Type B pancreatic cell (in vitro differentiated cells): Measurements from ENCODE around the gene FOXJ1. TPM values are rescaled to one million over a fixed set of nuclear protein-coding genes. Genes with fewer than 3 reads are reported as not detected.

Experiments used
- DNase-seq: peaks from one replicate; pipeline ENCODE4 v3.0.0; 2021; ENCODE audit warnings: mixed read lengths; ENCODE audit not compliant: unreplicated experiment; ENCODE audit errors: extremely low spot score
- H3K27ac Mint-ChIP-seq: 2 replicates; pipeline ENCODE4 v1.8.0; 2021; ENCODE audit warnings: mild to moderate bottlenecking, mixed read lengths
- H3K27me3 Mint-ChIP-seq: 2 replicates; pipeline ENCODE4 v1.8.0; 2021; ENCODE audit warnings: mixed read lengths
- H3K36me3 Mint-ChIP-seq: 2 replicates; pipeline ENCODE4 v1.8.0; 2021; ENCODE audit warnings: mixed read lengths
- H3K4me1 Mint-ChIP-seq: one replicate; pipeline ENCODE4 v1.8.0; 2021; ENCODE audit warnings: mixed read lengths; ENCODE audit not compliant: unreplicated experiment
- H3K4me3 Mint-ChIP-seq: 2 replicates; pipeline ENCODE4 v1.8.0; 2021; ENCODE audit warnings: mild to moderate bottlenecking, mixed read lengths
- H3K9me3 Mint-ChIP-seq: 2 replicates; pipeline ENCODE4 v1.8.0; 2021; ENCODE audit warnings: mixed read lengths
- CTCF ChIP-seq: fragments of 200-600 bp; sonication (generic); conservative IDR thresholded peaks from 2 replicates; pipeline ENCODE4 v1.5.0; 2021; ENCODE audit warnings: antibody characterized with exemption, mild to moderate bottlenecking
- total RNA-seq: library from RNA; stranded (reverse); gene quantifications from 2 replicates; pipeline ENCODE4 v1.2.1, GENCODE V29; 2021; ENCODE audit warnings: low replicate concordance

FOXJ1 gene
- total RNA-seq, 1 donor from 2014 or later: 18.2 TPM

- no peak for TF ChIP-seq CTCF
- Mint-ChIP-seq H3K4me1 (peaks cover 5% of the 10 kb centered on the region), H3K27me3 (no peaks in the 10 kb centered on the region), H3K36me3 (no peaks in the 10 kb centered on the region), H3K9me3 (no peaks in the 10 kb centered on the region), H3K27ac (no peak overlapping the region), H3K4me3 (no peak overlapping the region)
- no peak for DNase-seq
These were observed 15.6 kb upstream of the FOXJ1 start for GRCh38 chr17:76156662-76156991.

GRCh38 chr17:76155988-76156661 lies 15.1 kb upstream of the FOXJ1 start:
- no peak for TF ChIP-seq CTCF
- no peaks in the 10 kb centered on the region for H3K4me1 Mint-ChIP-seq
- H3K27me3 Mint-ChIP-seq: no peaks in the 10 kb centered on the region
- no peaks in the 10 kb centered on the region for H3K9me3 Mint-ChIP-seq
- no peaks in the 10 kb centered on the region for H3K36me3 Mint-ChIP-seq
- H3K27ac Mint-ChIP-seq: no peak overlapping the region
- no peak overlapping the region for H3K4me3 Mint-ChIP-seq
- DNase-seq: no peak

GRCh38 chr17:76154936-76155845 lies 14.1 kb upstream of the FOXJ1 start:
- no peak overlapping the region for H3K4me3 Mint-ChIP-seq
- H3K36me3 Mint-ChIP-seq: no peaks in the 10 kb centered on the region
- H3K9me3 Mint-ChIP-seq: no peaks in the 10 kb centered on the region
- no peaks in the 10 kb centered on the region for H3K4me1 Mint-ChIP-seq
- DNase-seq: no peak
- no peak overlapping the region for H3K27ac Mint-ChIP-seq
- TF ChIP-seq CTCF: no peak
- no peaks in the 10 kb centered on the region for H3K27me3 Mint-ChIP-seq

GRCh38 chr17:76154292-76154691 lies 13.2 kb upstream of the FOXJ1 start:
- DNase-seq: no peak
- Mint-ChIP-seq H3K27ac (no peak overlapping the region), H3K27me3 (no peaks in the 10 kb centered on the region), H3K9me3 (no peaks in the 10 kb centered on the region), H3K4me1 (no peaks in the 10 kb centered on the region), H3K4me3 (no peak overlapping the region), H3K36me3 (no peaks in the 10 kb centered on the region)
- TF ChIP-seq CTCF: no peak

DNA sequence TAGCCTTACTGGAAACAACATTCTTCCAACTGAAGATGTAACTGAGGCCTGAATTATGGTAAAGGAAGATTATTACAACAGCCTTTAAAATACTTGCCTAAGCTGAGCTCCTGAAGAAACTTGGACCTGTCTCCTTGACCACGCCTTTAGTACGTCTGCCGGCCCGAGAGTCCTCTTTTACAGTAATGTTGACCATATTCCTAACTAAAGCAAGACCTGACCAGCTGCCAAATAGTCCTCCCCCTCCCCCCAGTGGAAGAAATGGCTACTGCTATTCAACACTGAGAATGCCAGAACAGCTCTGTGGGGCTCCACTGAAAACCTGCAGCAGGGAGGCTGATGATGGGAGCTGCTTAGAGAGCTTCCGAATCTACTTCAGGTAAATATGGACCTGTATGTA lies 12.6 kb upstream of the FOXJ1 start:
- H3K4me3 Mint-ChIP-seq: no peak overlapping the region
- no peak for DNase-seq

More for the DNA sequence above, 12.6 kb upstream of the FOXJ1 start:
- Mint-ChIP-seq H3K36me3 (no peaks in the 10 kb centered on the region), H3K27me3 (no peaks in the 10 kb centered on the region), H3K27ac (no peak overlapping the region), H3K9me3 (no peaks in the 10 kb centered on the region), H3K4me1 (no peaks in the 10 kb centered on the region)
- TF ChIP-seq CTCF: peak; percentile 48
